GM10266 (cell line): ENCODE results near the gene LGALS7.

ENCODE experiments used
- DNase-seq: peaks from one replicate; pipeline ENCODE4 v3.0.0; 2012; ENCODE audit errors: extremely low spot score
- TF ChIP-seq, protein P1 (sequence below): IDR thresholded peaks from 2 replicates; pipeline ENCODE4 v1.5.1; 2012; ENCODE audit warnings: mild to moderate bottlenecking, low read depth; ENCODE audit not compliant: control insufficient read depth, insufficient read depth; ENCODE audit errors: missing control alignments

The LGALS7 gene

DNA sequence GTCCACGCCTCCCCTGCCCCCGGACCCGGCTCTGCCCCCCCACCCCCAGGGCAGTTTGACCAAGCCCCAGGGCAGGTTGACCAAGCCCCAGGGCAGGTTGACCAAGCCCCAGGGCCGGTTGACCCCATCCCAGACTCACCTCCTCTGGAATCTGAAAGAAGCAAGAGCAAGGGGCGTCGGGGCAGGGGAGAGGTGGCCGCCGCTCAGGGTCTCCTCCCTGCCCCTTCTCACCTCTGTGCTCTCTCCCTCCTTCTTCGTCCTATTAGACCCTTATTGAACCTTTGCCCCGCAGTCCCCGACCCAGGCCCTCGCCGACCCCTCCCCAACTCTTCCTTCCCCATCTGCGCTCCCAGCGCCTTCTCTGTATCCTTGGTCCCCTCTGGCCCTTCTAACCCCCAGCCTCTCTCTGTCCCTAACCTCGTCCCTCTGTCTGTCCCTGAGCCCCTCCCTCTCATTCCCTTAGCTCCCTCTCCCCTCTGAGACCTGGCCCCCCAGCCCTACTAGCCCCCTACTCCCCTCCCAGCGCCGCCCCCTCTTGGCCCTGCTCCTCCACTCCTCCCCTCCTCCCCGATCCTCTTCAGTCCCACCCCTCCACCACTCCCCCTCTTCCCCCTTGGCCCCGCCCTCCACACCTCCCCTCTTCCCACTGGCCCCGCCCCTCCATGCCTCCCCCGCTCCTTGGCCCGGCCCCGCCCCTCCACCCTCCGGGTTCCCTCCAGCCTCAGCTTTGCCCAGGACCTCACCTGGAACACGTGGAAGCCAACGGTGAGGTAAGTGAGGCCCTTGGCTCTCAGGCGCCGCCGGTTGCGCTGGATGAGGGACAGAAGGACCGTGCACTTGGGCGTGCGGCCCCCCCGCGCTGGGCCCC is 36.7 kb downstream of the LGALS7 start:
- peak; percentile 95 for DNase-seq
- TF ChIP-seq, protein P1, sequence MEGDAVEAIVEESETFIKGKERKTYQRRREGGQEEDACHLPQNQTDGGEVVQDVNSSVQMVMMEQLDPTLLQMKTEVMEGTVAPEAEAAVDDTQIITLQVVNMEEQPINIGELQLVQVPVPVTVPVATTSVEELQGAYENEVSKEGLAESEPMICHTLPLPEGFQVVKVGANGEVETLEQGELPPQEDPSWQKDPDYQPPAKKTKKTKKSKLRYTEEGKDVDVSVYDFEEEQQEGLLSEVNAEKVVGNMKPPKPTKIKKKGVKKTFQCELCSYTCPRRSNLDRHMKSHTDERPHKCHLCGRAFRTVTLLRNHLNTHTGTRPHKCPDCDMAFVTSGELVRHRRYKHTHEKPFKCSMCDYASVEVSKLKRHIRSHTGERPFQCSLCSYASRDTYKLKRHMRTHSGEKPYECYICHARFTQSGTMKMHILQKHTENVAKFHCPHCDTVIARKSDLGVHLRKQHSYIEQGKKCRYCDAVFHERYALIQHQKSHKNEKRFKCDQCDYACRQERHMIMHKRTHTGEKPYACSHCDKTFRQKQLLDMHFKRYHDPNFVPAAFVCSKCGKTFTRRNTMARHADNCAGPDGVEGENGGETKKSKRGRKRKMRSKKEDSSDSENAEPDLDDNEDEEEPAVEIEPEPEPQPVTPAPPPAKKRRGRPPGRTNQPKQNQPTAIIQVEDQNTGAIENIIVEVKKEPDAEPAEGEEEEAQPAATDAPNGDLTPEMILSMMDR = no peak

DNA sequence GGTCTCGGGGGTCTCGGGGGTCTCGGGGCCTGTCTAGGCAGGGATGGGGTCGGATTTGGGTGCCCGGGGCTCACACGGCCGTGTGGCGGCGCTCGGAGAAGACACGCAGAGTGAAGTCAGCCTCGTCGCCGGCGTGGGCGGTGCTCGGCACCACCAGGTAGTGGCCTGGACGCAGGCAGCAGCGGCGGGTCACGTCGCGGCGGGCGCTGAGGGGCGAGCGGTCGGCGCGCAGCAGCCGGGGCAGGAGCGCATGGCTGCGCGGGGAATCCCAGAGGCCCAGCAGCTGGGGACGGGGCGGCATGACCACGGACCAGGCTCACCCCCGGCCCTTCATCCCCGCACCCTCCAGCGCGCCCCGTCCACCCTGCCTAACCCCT is 37.3 kb downstream of the LGALS7 start:
- peak; percentile 85 for DNase-seq

DNA sequence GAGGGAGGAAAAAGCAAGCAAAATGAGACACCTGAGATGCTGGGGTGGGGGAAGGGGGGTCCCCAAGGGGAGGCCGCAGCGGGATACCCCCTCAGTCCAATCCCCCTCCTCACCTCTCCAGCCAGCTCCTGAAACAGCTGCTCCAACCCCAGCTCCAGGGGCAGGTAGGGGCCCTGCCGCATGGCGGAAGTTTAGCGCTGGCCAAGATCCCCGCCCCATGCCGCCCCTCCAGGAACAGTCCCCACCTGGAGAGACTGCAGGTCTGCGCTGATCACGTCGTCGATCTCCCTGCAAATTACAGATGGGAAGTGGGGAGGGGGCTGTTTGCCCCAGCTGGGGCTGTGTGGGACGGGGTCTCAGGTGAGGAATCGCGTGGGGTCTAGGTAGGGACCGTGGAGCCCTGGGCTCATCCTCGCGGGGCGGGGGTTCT is 38.0 kb downstream of the LGALS7 start:
- TF ChIP-seq, protein P1 = no peak
- DNase-seq = peak; percentile 70

More for the DNA sequence above, 37.3 kb downstream of the LGALS7 start:
- TF ChIP-seq, protein P1 = peak; percentile 4

DNA sequence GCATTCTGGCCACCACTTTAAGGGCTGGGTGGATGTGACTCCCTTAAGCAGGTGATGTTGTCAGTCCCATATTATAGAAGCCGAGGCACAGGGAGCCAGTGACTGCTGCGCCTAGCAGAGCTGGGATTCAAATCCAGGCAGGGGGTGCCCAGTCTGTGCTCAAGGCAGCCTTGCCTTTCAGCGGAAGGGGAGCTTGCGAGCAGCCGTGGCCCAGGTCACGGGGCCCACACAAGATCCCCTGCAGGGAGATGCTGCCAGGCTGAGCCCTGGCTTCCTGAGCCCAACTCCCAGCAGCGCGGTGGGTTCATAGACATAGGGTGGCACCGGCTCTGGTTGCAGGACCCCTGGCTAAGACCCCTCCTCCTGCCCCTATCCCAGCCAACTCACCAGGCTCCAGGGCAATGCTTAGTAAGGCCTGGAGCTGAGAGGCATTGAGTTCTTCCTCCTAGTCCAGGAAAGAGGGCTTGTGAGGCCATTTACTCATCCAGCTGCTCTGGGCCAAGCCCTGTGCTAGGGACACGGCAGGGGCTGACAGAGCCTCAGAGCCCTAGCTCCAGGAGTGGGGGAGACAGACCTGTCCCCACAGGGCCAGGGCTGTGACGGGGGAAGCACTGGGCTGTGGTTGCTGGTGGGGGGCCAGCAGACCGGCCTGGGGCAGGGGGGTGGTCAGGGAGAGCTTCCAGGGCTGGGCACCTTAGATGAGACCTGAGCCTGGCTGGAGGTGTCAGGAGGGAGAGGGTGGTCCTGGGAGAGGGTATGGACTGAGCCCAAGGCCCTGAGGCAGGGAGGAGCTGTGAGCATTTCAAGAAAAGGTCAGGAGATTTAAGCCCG is 38.7 kb downstream of the LGALS7 start:
- TF ChIP-seq, protein P1 = no peak

DNA sequence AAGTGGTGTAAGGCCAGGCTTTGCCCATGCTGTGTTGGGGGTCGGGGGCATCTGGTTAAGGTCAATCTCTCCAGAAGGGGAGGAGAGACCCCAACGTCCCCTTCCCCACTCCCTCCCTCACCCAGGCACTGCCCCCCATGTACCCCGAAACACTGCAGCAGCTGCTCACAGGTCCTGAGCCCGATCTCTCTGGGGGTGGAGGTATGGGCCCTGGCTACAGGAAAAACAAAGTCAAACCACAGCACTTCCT is 39.2 kb downstream of the LGALS7 start:
- TF ChIP-seq, protein P1 = no peak
- DNase-seq = no peak

More for the DNA sequence above, 38.7 kb downstream of the LGALS7 start:
- peak; percentile 77 for DNase-seq

DNA sequence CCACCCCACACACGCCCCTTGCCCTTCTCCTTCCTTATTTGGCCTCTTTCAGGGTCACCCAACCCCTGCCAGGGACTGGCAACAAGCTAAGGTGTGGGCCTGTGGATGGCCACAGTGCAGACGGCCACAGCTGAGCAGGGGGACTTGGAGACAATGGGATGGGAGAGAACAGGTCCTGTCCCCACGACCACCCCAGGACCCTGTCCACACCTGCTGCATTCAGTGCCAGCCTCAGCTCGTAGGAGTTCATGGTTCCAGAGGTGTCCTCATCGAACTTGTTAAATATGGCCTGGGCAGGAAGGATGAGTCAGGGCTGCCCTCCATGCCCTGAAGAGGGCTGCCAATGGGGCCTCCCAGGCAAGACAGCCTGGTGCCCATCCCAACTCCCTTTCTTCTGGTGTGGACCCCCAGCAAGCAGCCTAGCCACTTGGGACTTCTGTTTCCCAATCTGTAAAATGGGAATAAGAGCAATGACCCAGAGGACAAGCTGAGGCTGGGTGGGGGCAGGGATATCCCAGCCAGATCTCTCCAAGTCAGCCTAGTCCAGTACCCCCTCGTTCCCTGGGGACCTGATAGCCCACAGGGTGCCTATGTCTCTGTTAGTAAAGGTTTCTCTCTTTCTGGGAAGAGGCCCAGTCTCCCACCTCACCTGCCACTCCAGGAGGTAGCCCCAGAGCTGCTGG is 39.7 kb downstream of the LGALS7 start:
- DNase-seq = no peak
- TF ChIP-seq, protein P1 = no peak
